ENCODE measurements around the gene ARHGEF40.

GRCh38 chr14:21078287-21078686, 8.2 kb downstream of the ARHGEF40 start:
- TF ChIP-seq CTCF (IDR thresholded peaks at IDR 0.05) = no peak
- TF ChIP-seq POLR2AphosphoS5 (IDR thresholded peaks at IDR 0.05) = no peak
